ENCODE data around the gene PGM1. TPM values are rescaled to one million over a fixed set of nuclear protein-coding genes. Genes with fewer than 3 reads are reported as not detected.
A peak's percentile ranks its signal among the peaks of the same experiment; 100 is the strongest.

Gene PGM1
- total and polyA plus RNA-seq, 2 of the 13 experiments (the other 11 are each of a cell fraction or from before 2014, with no cell fraction given) = 51.6 to 105 TPM

DNA sequence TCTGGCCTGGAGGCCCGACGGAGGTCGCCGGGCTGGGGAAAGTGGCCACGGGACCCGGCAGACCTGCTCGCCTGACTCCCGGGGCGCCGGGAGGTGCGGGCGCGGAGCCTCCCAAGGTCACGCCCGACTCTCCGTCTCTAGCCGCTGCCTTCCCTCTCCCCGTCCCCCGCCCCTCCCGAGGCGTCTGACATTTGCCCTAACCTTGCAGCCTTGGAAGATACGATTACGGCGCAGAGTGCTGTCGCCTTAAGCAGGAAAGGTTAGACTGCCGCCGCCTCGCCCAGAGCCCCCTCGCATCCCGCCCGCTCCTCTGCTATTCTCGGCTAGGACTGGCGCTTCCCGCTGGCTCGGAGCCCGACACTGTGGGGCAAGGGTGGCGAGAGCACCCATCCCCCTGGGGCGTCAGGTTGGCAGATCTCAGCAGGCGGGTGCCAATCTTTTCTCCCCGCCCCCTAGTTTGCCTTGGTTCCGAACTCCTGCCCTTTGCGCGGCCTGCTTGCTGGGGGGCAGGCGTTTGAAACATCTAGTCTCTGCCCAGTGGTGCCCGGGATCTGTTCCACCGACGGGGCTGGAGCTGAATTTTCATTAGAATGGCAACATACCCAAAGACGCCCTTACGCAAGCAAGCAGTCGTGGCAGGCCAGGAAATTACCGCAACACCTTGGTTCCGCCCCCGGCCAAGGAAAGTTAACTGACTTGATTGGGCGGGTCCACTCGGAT lies 835 bp downstream of the PGM1 start (continued):
- TF ChIP-seq, protein P1, sequence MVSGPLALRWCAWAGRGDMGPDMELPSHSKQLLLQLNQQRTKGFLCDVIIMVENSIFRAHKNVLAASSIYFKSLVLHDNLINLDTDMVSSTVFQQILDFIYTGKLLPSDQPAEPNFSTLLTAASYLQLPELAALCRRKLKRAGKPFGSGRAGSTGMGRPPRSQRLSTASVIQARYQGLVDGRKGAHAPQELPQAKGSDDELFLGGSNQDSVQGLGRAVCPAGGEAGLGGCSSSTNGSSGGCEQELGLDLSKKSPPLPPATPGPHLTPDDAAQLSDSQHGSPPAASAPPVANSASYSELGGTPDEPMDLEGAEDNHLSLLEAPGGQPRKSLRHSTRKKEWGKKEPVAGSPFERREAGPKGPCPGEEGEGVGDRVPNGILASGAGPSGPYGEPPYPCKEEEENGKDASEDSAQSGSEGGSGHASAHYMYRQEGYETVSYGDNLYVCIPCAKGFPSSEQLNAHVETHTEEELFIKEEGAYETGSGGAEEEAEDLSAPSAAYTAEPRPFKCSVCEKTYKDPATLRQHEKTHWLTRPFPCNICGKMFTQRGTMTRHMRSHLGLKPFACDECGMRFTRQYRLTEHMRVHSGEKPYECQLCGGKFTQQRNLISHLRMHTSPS (CRISPR knock-in tag; IDR thresholded peaks at IDR 0.05; ENCODE audit: low read depth) = peak; percentile 85
- TF ChIP-seq MYNN (CRISPR knock-in tag; IDR thresholded peaks at IDR 0.05; ENCODE audit: low read depth) (no peak), KLF15 (CRISPR knock-in tag; IDR thresholded peaks at IDR 0.05; ENCODE audit: borderline replicate concordance) (no peak), KLF11 (CRISPR knock-in tag; IDR thresholded peaks at IDR 0.05) (0 out of 2 replicates have a peak, but pooled peaks have one; percentile 12), HCFC1 (IDR thresholded peaks at IDR 0.05; ENCODE audit: low read depth, low read length) (no peak), GPN1 (CRISPR knock-in tag; IDR thresholded peaks at IDR 0.05; ENCODE audit: borderline replicate concordance) (no peak), SNRNP70 (IDR thresholded peaks at IDR 0.05; ENCODE audit: low read depth, low read length) (no peak), ZNF24 (IDR thresholded peaks at IDR 0.05) (no peak), FIP1L1 (IDR thresholded peaks at IDR 0.05; ENCODE audit: borderline replicate concordance, insufficient read depth, low read depth, low read length) (no peak), ZBTB7B (CRISPR knock-in tag; IDR thresholded peaks at IDR 0.05) (no peak), SETDB1 (CRISPR knock-in tag; IDR thresholded peaks at IDR 0.05; ENCODE audit: borderline replicate concordance) (no peak), ZNF383 (CRISPR knock-in tag; IDR thresholded peaks at IDR 0.05; ENCODE audit: borderline replicate concordance) (no peak)
- TF ChIP-seq, protein P2, sequence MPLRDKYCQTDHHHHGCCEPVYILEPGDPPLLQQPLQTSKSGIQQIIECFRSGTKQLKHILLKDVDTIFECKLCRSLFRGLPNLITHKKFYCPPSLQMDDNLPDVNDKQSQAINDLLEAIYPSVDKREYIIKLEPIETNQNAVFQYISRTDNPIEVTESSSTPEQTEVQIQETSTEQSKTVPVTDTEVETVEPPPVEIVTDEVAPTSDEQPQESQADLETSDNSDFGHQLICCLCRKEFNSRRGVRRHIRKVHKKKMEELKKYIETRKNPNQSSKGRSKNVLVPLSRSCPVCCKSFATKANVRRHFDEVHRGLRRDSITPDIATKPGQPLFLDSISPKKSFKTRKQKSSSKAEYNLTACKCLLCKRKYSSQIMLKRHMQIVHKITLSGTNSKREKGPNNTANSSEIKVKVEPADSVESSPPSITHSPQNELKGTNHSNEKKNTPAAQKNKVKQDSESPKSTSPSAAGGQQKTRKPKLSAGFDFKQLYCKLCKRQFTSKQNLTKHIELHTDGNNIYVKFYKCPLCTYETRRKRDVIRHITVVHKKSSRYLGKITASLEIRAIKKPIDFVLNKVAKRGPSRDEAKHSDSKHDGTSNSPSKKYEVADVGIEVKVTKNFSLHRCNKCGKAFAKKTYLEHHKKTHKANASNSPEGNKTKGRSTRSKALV (CRISPR knock-in tag; IDR thresholded peaks at IDR 0.05) = no peak
- TF ChIP-seq, protein P3, sequence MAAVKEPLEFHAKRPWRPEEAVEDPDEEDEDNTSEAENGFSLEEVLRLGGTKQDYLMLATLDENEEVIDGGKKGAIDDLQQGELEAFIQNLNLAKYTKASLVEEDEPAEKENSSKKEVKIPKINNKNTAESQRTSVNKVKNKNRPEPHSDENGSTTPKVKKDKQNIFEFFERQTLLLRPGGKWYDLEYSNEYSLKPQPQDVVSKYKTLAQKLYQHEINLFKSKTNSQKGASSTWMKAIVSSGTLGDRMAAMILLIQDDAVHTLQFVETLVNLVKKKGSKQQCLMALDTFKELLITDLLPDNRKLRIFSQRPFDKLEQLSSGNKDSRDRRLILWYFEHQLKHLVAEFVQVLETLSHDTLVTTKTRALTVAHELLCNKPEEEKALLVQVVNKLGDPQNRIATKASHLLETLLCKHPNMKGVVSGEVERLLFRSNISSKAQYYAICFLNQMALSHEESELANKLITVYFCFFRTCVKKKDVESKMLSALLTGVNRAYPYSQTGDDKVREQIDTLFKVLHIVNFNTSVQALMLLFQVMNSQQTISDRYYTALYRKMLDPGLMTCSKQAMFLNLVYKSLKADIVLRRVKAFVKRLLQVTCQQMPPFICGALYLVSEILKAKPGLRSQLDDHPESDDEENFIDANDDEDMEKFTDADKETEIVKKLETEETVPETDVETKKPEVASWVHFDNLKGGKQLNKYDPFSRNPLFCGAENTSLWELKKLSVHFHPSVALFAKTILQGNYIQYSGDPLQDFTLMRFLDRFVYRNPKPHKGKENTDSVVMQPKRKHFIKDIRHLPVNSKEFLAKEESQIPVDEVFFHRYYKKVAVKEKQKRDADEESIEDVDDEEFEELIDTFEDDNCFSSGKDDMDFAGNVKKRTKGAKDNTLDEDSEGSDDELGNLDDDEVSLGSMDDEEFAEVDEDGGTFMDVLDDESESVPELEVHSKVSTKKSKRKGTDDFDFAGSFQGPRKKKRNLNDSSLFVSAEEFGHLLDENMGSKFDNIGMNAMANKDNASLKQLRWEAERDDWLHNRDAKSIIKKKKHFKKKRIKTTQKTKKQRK (IDR thresholded peaks at IDR 0.05; ENCODE audit: low read length) = no peak
- TF ChIP-seq, protein P4, sequence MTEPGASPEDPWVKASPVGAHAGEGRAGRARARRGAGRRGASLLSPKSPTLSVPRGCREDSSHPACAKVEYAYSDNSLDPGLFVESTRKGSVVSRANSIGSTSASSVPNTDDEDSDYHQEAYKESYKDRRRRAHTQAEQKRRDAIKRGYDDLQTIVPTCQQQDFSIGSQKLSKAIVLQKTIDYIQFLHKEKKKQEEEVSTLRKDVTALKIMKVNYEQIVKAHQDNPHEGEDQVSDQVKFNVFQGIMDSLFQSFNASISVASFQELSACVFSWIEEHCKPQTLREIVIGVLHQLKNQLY (CRISPR knock-in tag; IDR thresholded peaks at IDR 0.05) = no peak

Data from HepG2 (cell line).